Measurements from ENCODE around the gene SIGLEC10. TPM values are rescaled to one million over a fixed set of nuclear protein-coding genes. Genes with fewer than 3 reads are reported as not detected.
A peak's percentile ranks its signal among the peaks of the same experiment; 100 is the strongest.

The SIGLEC10 gene
- total and polyA plus RNA-seq, 9 of the 15 experiments (the other 6 are each of a cell fraction or from before 2014, with no cell fraction given), result 0.10 to 1.8 (median 0.82) TPM

GRCh38 chr19:51394050-51394836 lies 23.2 kb downstream of the SIGLEC10 start (continued):
- TF ChIP-seq E2F8 (IDR thresholded peaks at IDR 0.05; ENCODE audit: low read depth, partially characterized antibody), result peak; percentile 76
- TF ChIP-seq IFI16 (CRISPR knock-in tag; IDR thresholded peaks at IDR 0.05), result no peak
- no peak for TF ChIP-seq ZNF408 (CRISPR knock-in tag; IDR thresholded peaks at IDR 0.05; ENCODE audit: low read depth)
- peak; percentile 65 for TF ChIP-seq SPI1 (IDR thresholded peaks at IDR 0.05; ENCODE audit: borderline replicate concordance, low read depth, low read length)
- peak in 1 of 2 experiments; percentile 40; a peak in 2 of 4 replicates for TF ChIP-seq MLLT1 (IDR thresholded peaks at IDR 0.05)
- peak; percentile 85; the same call in 1 of the 2 replicates for TF ChIP-seq POLR2AphosphoS2 (IDR thresholded peaks at IDR 0.05; ENCODE audit: low read length)
- no peak for TF ChIP-seq KLF16 (IDR thresholded peaks at IDR 0.05)
- peak; percentile 67 for TF ChIP-seq KDM5B (IDR thresholded peaks at IDR 0.05; ENCODE audit: insufficient replicate concordance, low read depth, low read length)
- peak; percentile 75 for TF ChIP-seq EGR1 (conservative IDR thresholded peaks at IDR 0.05)
- TF ChIP-seq POLR2B (IDR thresholded peaks at IDR 0.05; ENCODE audit: low read depth, partially characterized antibody), result peak; percentile 73
- no peak for TF ChIP-seq RNF219 (CRISPR knock-in tag; IDR thresholded peaks at IDR 0.05)
- TF ChIP-seq BCOR (IDR thresholded peaks at IDR 0.05), result no peak
- peak; percentile 81 for TF ChIP-seq NEUROD1 (IDR thresholded peaks at IDR 0.05; ENCODE audit: borderline replicate concordance, low read depth, low read length, partially characterized antibody)
- TF ChIP-seq ESRRA (IDR thresholded peaks at IDR 0.05; ENCODE audit: borderline replicate concordance, low read depth), result no peak
- no peak for TF ChIP-seq HOXB6 (CRISPR knock-in tag; IDR thresholded peaks at IDR 0.05; ENCODE audit: borderline replicate concordance)
- no peak for TF ChIP-seq TCF3 (CRISPR knock-in tag; IDR thresholded peaks at IDR 0.05)
- peak; percentile 50 to 76; a peak in 3 of 4 replicates for TF ChIP-seq MNT (conservative IDR thresholded peaks at IDR 0.05)
- TF ChIP-seq VEZF1 (CRISPR knock-in tag; IDR thresholded peaks at IDR 0.05), result peak; percentile 72

Measured in K562 (cell line).